CD4-positive, CD25-positive, alpha-beta regulatory T cell (primary cell): ENCODE data around the gene SNAP29. TPM values are rescaled to one million over a fixed set of nuclear protein-coding genes. Genes with fewer than 3 reads are reported as not detected.
A peak's percentile ranks its signal among the peaks of the same experiment; 100 is the strongest.
"Not testable (repeated sequence)": the region's sequence is repeated elsewhere in the genome, so short reads cannot be mapped to it uniquely, and the experiment has no call there.

Source experiments
- ATAC-seq, 2 donors: fragments of 150-1000 bp; cut with Tn5 transposase; one replicate each; pipeline ENCODE4 v1.10.0; 2021; ENCODE audit warnings: low read depth in 2 of 2, moderate number of reproducible peaks in 2 of 2, moderate library complexity in 1 of 2
- DNase-seq, 3 donors: peaks; one replicate each; pipeline versions ENCODE4 v3.0.0 to v3.0.0-alpha.2; 2012 to 2022; ENCODE audit warnings: mixed read lengths in 1 of 3
- H3K27ac ChIP-seq: one replicate; pipeline ENCODE4 v1.7.0; 2013; ENCODE audit warnings: mild to moderate bottlenecking, low read length; ENCODE audit not compliant: insufficient read depth, poor library complexity, severe bottlenecking
- H3K27me3 ChIP-seq: one replicate; pipeline ENCODE4 v1.7.0; 2013; ENCODE audit warnings: low read length; ENCODE audit not compliant: control insufficient read depth, insufficient read depth
- H3K36me3 ChIP-seq: one replicate; pipeline ENCODE4 v1.7.0; 2013; ENCODE audit warnings: mild to moderate bottlenecking, low read length, moderate library complexity; ENCODE audit not compliant: control insufficient read depth, insufficient read depth
- H3K4me1 ChIP-seq: 2 replicates; pipeline ENCODE4 v1.7.0; 2013; ENCODE audit warnings: mild to moderate bottlenecking, low read length; ENCODE audit not compliant: insufficient read depth, control insufficient read depth, poor library complexity, severe bottlenecking
- H3K4me3 ChIP-seq: one replicate; pipeline ENCODE4 v1.7.0; 2013; ENCODE audit warnings: low read depth, mild to moderate bottlenecking, low read length, moderate library complexity
- H3K9me3 ChIP-seq, 2 experiments: 1 replicate in 1 of 2; 2 replicates in 1 of 2; pipeline ENCODE4 v1.7.0; 2013; ENCODE audit warnings: low read length in 2 of 2, mild to moderate bottlenecking in 1 of 2, moderate library complexity in 1 of 2; ENCODE audit not compliant: control insufficient read depth in 2 of 2
- H3K27ac Mint-ChIP-seq, 3 donors: one replicate each; pipeline ENCODE4 v1.8.0; 2020 to 2022; ENCODE audit warnings: mild to moderate bottlenecking in 3 of 3, mixed read lengths in 3 of 3, moderate library complexity in 2 of 3
- H3K27me3 Mint-ChIP-seq: one replicate; pipeline ENCODE4 v1.8.0; 2022; ENCODE audit warnings: mild to moderate bottlenecking, mixed read lengths
- H3K36me3 Mint-ChIP-seq: one replicate; pipeline ENCODE4 v1.8.0; 2020; ENCODE audit warnings: mixed read lengths
- H3K4me1 Mint-ChIP-seq, 4 donors: one replicate each; pipeline ENCODE4 v1.8.0; 2020 to 2022; ENCODE audit warnings: mixed read lengths in 4 of 4, mild to moderate bottlenecking in 1 of 4
- H3K4me3 Mint-ChIP-seq, 4 donors: one replicate each; pipeline ENCODE4 v1.8.0; 2020 to 2022; ENCODE audit warnings: mild to moderate bottlenecking in 4 of 4, mixed read lengths in 4 of 4, moderate library complexity in 3 of 4
- H3K9me3 Mint-ChIP-seq, 7 donors: one replicate each; pipeline ENCODE4 v1.8.0; 2020 to 2022; ENCODE audit warnings: mixed read lengths in 7 of 7, mild to moderate bottlenecking in 3 of 7, moderate library complexity in 2 of 7
- polyA plus RNA-seq, 4 donors: library from polyadenylated mRNA; unstranded; fragments of 300-500 nt; fragmentation: Illumina TruSeq; gene quantifications; one replicate each; pipeline ENCODE4 v1.2.3, GENCODE V29; 2021
- total RNA-seq: library from RNA; stranded (reverse); gene quantifications from one replicate; pipeline ENCODE4 v1.2.3, GENCODE V29; 2022

The SNAP29 gene
- total and polyA plus RNA-seq, 5 donors from 2014 or later = 20.1 to 34.0 (median 23.1) TPM

- Histone ChIP-seq H3K36me3 (peaks cover 24% of the 10 kb centered on the region), H3K27ac (no peak overlapping the region), H3K4me3 (no peak overlapping the region), H3K9me3 (no peaks in the 10 kb centered on the region), H3K27me3 (no peaks in the 10 kb centered on the region), H3K4me1 (peaks cover 29% of the 10 kb centered on the region)
- no peaks in the 10 kb centered on the region for H3K9me3 Mint-ChIP-seq
- no peaks in the 10 kb centered on the region for H3K27me3 Mint-ChIP-seq
- ATAC-seq (no peak), DNase-seq (no peak)
- peak overlapping the region in 1 of 4 donors; percentile 10 for H3K4me3 Mint-ChIP-seq
- peaks cover 28% of the 10 kb centered on the region for H3K36me3 Mint-ChIP-seq
- peak overlapping the region in 1 of 3 donors; percentile 37 for H3K27ac Mint-ChIP-seq
- peaks cover 23 to 81% (median 50%) of the 10 kb centered on the region in 4 donors for H3K4me1 Mint-ChIP-seq
These were observed 72.4 kb downstream of the SNAP29 start for GRCh38 chr22:20931126-20931654.

- H3K36me3 Mint-ChIP-seq = peaks cover 39% of the 10 kb centered on the region
These were observed 75.1 kb downstream of the SNAP29 start for GRCh38 chr22:20933910-20934309.

GRCh38 chr22:20935049-20935448, 76.2 kb downstream of the SNAP29 start:
- not testable (repeated sequence) for H3K4me3 ChIP-seq, H3K27ac Mint-ChIP-seq, H3K27me3 Mint-ChIP-seq, H3K27ac ChIP-seq, H3K9me3 ChIP-seq, ATAC-seq, H3K9me3 Mint-ChIP-seq, H3K27me3 ChIP-seq, DNase-seq
- Mint-ChIP-seq H3K36me3 (peaks cover 41% of the 10 kb centered on the region), H3K4me3 (peak overlapping the region in 3 of 4 donors; percentile 13 to 59 (median 46)), H3K4me1 (peaks cover 27 to 88% (median 56%) of the 10 kb centered on the region in 4 donors)
- H3K36me3 ChIP-seq = peaks cover 34% of the 10 kb centered on the region
- H3K4me1 ChIP-seq = peaks cover 52% of the 10 kb centered on the region

More at GRCh38 chr22:20933910-20934309, 75.1 kb downstream of the SNAP29 start:
- H3K27me3 ChIP-seq = no peaks in the 10 kb centered on the region
- peak overlapping the region in 1 of 4 donors; percentile 17 for H3K4me3 Mint-ChIP-seq
- no peaks in the 10 kb centered on the region for H3K9me3 ChIP-seq
- peak overlapping the region in 2 of 3 donors; percentile 49 to 77 for H3K27ac Mint-ChIP-seq
- no peaks in the 10 kb centered on the region for H3K27me3 Mint-ChIP-seq
- DNase-seq (no peak), ATAC-seq (no peak)
- H3K4me1 ChIP-seq = peaks cover 49% of the 10 kb centered on the region
- H3K9me3 Mint-ChIP-seq = no peaks in the 10 kb centered on the region
- H3K36me3 ChIP-seq = peaks cover 31% of the 10 kb centered on the region
- H3K4me3 ChIP-seq = no peak overlapping the region
- H3K4me1 Mint-ChIP-seq = peaks cover 29 to 87% (median 60%) of the 10 kb centered on the region in 4 donors
- H3K27ac ChIP-seq = no peak overlapping the region

- not testable (repeated sequence) for H3K9me3 ChIP-seq, H3K9me3 Mint-ChIP-seq, ATAC-seq, DNase-seq, H3K27ac ChIP-seq, H3K27me3 Mint-ChIP-seq, H3K4me3 ChIP-seq, H3K27me3 ChIP-seq
- peak overlapping the region in 1 of 3 donors; percentile 31 for H3K27ac Mint-ChIP-seq
- H3K36me3 Mint-ChIP-seq = peaks cover 50% of the 10 kb centered on the region
- Histone ChIP-seq H3K36me3 (peaks cover 36% of the 10 kb centered on the region), H3K4me1 (peaks cover 58% of the 10 kb centered on the region)
- peak overlapping the region; percentile 30 to 63 (median 50) for H3K4me3 Mint-ChIP-seq
- peaks cover 35 to 90% (median 62%) of the 10 kb centered on the region in 4 donors for H3K4me1 Mint-ChIP-seq
These were observed 77.2 kb downstream of the SNAP29 start for GRCh38 chr22:20935780-20936539.

GRCh38 chr22:20937031-20937793, 78.4 kb downstream of the SNAP29 start:
- no peaks in the 10 kb centered on the region for H3K9me3 ChIP-seq
- ATAC-seq (no peak), DNase-seq (no peak)
- H3K27ac ChIP-seq = no peak overlapping the region
- peaks cover 59% of the 10 kb centered on the region for H3K4me1 ChIP-seq
- Mint-ChIP-seq H3K36me3 (peaks cover 50% of the 10 kb centered on the region), H3K4me3 (peak overlapping the region; percentile 39 to 80 (median 70)), H3K27ac (peak overlapping the region in 2 of 3 donors; percentile 5 to 86), H3K27me3 (no peaks in the 10 kb centered on the region), H3K4me1 (peaks cover 40 to 90% (median 64%) of the 10 kb centered on the region in 4 donors), H3K9me3 (no peaks in the 10 kb centered on the region)
- H3K27me3 ChIP-seq = no peaks in the 10 kb centered on the region
- H3K36me3 ChIP-seq = peaks cover 37% of the 10 kb centered on the region
- peak overlapping the region; percentile 45 for H3K4me3 ChIP-seq

- no peak for ATAC-seq
- Mint-ChIP-seq H3K36me3 (peaks cover 53% of the 10 kb centered on the region), H3K27ac (peak overlapping the region in 2 of 3 donors; percentile 5 to 86), H3K9me3 (no peaks in the 10 kb centered on the region), H3K27me3 (no peaks in the 10 kb centered on the region), H3K4me1 (peaks cover 45 to 90% (median 65%) of the 10 kb centered on the region in 4 donors), H3K4me3 (peak overlapping the region in 3 of 4 donors; percentile 66 to 80 (median 73))
- H3K27ac ChIP-seq = no peak overlapping the region
- H3K27me3 ChIP-seq = no peaks in the 10 kb centered on the region
- peaks cover 37% of the 10 kb centered on the region for H3K36me3 ChIP-seq
- DNase-seq = no peak
- H3K9me3 ChIP-seq = no peaks in the 10 kb centered on the region
- H3K4me1 ChIP-seq = peaks cover 59% of the 10 kb centered on the region
- H3K4me3 ChIP-seq = peak overlapping the region; percentile 45
These were observed 79.2 kb downstream of the SNAP29 start for GRCh38 chr22:20937794-20938671.
